A549 (cell line): Measurements from ENCODE around the gene PTK7. TPM values are rescaled to one million over a fixed set of nuclear protein-coding genes. Genes with fewer than 3 reads are reported as not detected.
A peak's percentile ranks its signal among the peaks of the same experiment; 100 is the strongest.

ENCODE experiments used
- ATAC-seq, 2 experiments: fragments of 200-7000 bp in 1 of 2; fragments of >200 bp in 1 of 2; cut with Nextera tagmentation in 1 of 2; cut with Tn5 transposase in 1 of 2; 3 replicates each; pipeline versions ENCODE4 v1.8.0 to v1.9.1; 2018 to 2020; ENCODE audit warnings: mild to moderate bottlenecking in 1 of 2, moderate library complexity in 1 of 2
- CTCF ChIA-PET: fragments of 300-600 bp; sonication (Branson Sonifier 250); formaldehyde crosslinking; extraction: SDS; loops from one replicate; lab custom pipeline; 2021; ENCODE audit warnings: antibody characterized with exemption, inconsistent platforms; lab: Yijun Ruan, JAX
- POLR2A ChIA-PET: fragments of 350-600 bp; formaldehyde crosslinking; extraction: SDS; loops from one replicate; lab custom pipeline; 2021; ENCODE audit warnings: antibody characterized with exemption, inconsistent platforms; lab: Yijun Ruan, JAX
- DNase-seq, 2 experiments: peaks; one replicate each; pipeline versions ENCODE4 v3.0.0 to v3.0.0-alpha.2; 2011 to 2016; ENCODE audit warnings: low read depth in 1 of 2, low spot score in 1 of 2
- FAIRE-seq: peaks from 2 replicates; lab custom pipeline; 2011; peaks lifted over from hg19 to GRCh38; lab: Jason Lieb, UNC
- H3K27ac ChIP-seq, 2 experiments: fragments of >200 bp; sonication (Bioruptor Twin); formaldehyde crosslinking; 3 replicates each; pipeline ENCODE4 v1.5.1; 2016 to 2017
- H3K4me1 ChIP-seq: fragments of >200 bp; sonication (Bioruptor Twin); formaldehyde crosslinking; 3 replicates; pipeline ENCODE4 v1.6.1; 2016
- H3K4me2 ChIP-seq: fragments of >200 bp; sonication (Bioruptor Twin); formaldehyde crosslinking; 3 replicates; pipeline ENCODE4 v1.6.1; 2016
- H3K4me3 ChIP-seq: fragments of >200 bp; sonication (Bioruptor Twin); formaldehyde crosslinking; 3 replicates; pipeline ENCODE4 v1.5.1; 2016
- H3K9me3 ChIP-seq: fragments of >200 bp; sonication (Bioruptor Twin); formaldehyde crosslinking; 3 replicates; pipeline ENCODE4 v1.6.1; 2016
- BCL3 ChIP-seq: fragments of >200 bp; sonication (Bioruptor Twin); formaldehyde crosslinking; IDR thresholded peaks from 3 replicates; pipeline ENCODE4 v1.6.1; 2016
- BHLHE40 ChIP-seq: IDR thresholded peaks from 2 replicates; pipeline ENCODE4 v1.6.1; 2012; ENCODE audit warnings: low read depth, low read length, inconsistent platforms
- CTCF ChIP-seq: fragments of >200 bp; sonication (Bioruptor Twin); formaldehyde crosslinking; IDR thresholded peaks from 3 replicates; pipeline ENCODE4 v1.5.1; 2016
- E2F6 ChIP-seq: IDR thresholded peaks from 2 replicates; pipeline ENCODE4 v1.6.1; 2012; ENCODE audit warnings: low read depth, borderline replicate concordance
- EHF ChIP-seq: fragments of 250-450 bp; sonication (Bioruptor Pico); IDR thresholded peaks from 2 replicates; pipeline ENCODE4 v1.5.0; 2020; ENCODE audit warnings: mild to moderate bottlenecking
- ELK1 ChIP-seq: fragments of 150-350 bp; IDR thresholded peaks from 2 replicates; pipeline ENCODE4 v1.6.1; 2014; ENCODE audit warnings: low read depth, mild to moderate bottlenecking, low read length
- ESRRA ChIP-seq: fragments of 150-350 bp; IDR thresholded peaks from 2 replicates; pipeline ENCODE4 v1.6.1; 2014; ENCODE audit warnings: mild to moderate bottlenecking, low read length, borderline replicate concordance
- FOXS1 ChIP-seq: fragments of 250-450 bp; sonication (Bioruptor Pico); IDR thresholded peaks from 2 replicates; pipeline ENCODE4 v1.5.0; 2020; ENCODE audit warnings: mild to moderate bottlenecking, moderate library complexity
- HDAC2 ChIP-seq: fragments of 200-600 bp; sonication (generic); IDR thresholded peaks from 2 replicates; pipeline ENCODE4 v1.6.1; 2016
- HEYL ChIP-seq: fragments of 250-450 bp; sonication (Bioruptor Pico); IDR thresholded peaks from 2 replicates; pipeline ENCODE4 v1.8.0; 2021; ENCODE audit warnings: mild to moderate bottlenecking, moderate library complexity
- HOXB13 ChIP-seq: fragments of 250-450 bp; sonication (Bioruptor Pico); IDR thresholded peaks from 2 replicates; pipeline ENCODE4 v1.5.0; 2020; ENCODE audit warnings: low read depth, mild to moderate bottlenecking, moderate library complexity
- KDM5A ChIP-seq: fragments of 200-600 bp; sonication (generic); IDR thresholded peaks from 2 replicates; pipeline ENCODE4 v1.6.1; 2016; ENCODE audit warnings: antibody characterized with exemption, mild to moderate bottlenecking
- MAX ChIP-seq: IDR thresholded peaks from 2 replicates; pipeline ENCODE4 v1.6.1; 2012
- REST ChIP-seq: fragments of 200-600 bp; sonication (generic); IDR thresholded peaks from 2 replicates; pipeline ENCODE4 v1.6.1; 2016; ENCODE audit warnings: antibody characterized with exemption, mild to moderate bottlenecking, moderate library complexity
- RFX5 ChIP-seq: fragments of 450-650 bp; IDR thresholded peaks from 2 replicates; pipeline ENCODE4 v1.7.1; 2014; ENCODE audit warnings: antibody characterized with exemption, mild to moderate bottlenecking, moderate library complexity
- SMC3 ChIP-seq: fragments of >200 bp; sonication (Bioruptor Twin); formaldehyde crosslinking; IDR thresholded peaks from 3 replicates; pipeline ENCODE4 v1.6.1; 2018; ENCODE audit warnings: inconsistent platforms
- TFCP2L1 ChIP-seq: fragments of 250-450 bp; sonication (Bioruptor Pico); IDR thresholded peaks from 2 replicates; pipeline ENCODE4 v1.5.0; 2021; ENCODE audit warnings: mild to moderate bottlenecking
- ZC3H11A ChIP-seq: fragments of 450-650 bp; IDR thresholded peaks from 2 replicates; pipeline ENCODE4 v1.6.1; 2014; ENCODE audit warnings: antibody characterized with exemption, mild to moderate bottlenecking
- WGBS: methylation state at CpG from one replicate; pipeline ENCODE4 v1.1.6; 2017; ENCODE audit errors: missing lambda C conversion rate; 5-methylcytosine and 5-hydroxymethylcytosine counted together
- polyA plus RNA-seq, 4 experiments: library from polyadenylated mRNA; depleted of rRNA in 3 of 4; stranded (reverse); fragments of >200 nt; fragmentation: RNase III in 1 of 4; extraction: RNeasy Plus Mini Kit Qiagen cat#74134 plus additional on column Dnase treatment in 1 of 4; gene quantifications; 2 replicates in 3 of 4; 3 replicates in 1 of 4; pipeline ENCODE4 v1.2.3, GENCODE V29; 2011 to 2017

The PTK7 gene
- polyA plus RNA-seq, 2 of the 4 experiments (the other 2 are of a cell fraction) = 2.8 to 5.6 TPM

GRCh38 chr6:43076464-43077332 lies 584 bp downstream of the PTK7 start:
- WGBS = 68% methylated on average over 8 of the region's 72 CpGs
- Histone ChIP-seq H3K9me3 (no peaks in the 10 kb centered on the region), H3K4me3 (peak overlapping the region; percentile 54), H3K4me1 (peaks cover 6% of the 10 kb centered on the region; the same call in 2 of the 3 replicates), H3K27ac (peak overlapping the region; percentile 57 to 86), H3K4me2 (peak overlapping the region; percentile 92)
- TF ChIP-seq RFX5 (no peak), HDAC2 (peak; percentile 76; the same call in 1 of the 2 replicates)
- POLR2A ChIA-PET = interaction anchor here (0.5 to 1.3 kb wide), 3 partner anchors 17 to 18 kb away, joined by 3 to 4 read pairs (median 3); partner anchors contain the start of genes KLC4 and MRPL2
- CTCF ChIA-PET = interaction anchor here (1.3 to 3.1 kb wide), 2 partner anchors 52 to 66 kb away, joined by 4 to 20 read pairs; no protein-coding TSS in a partner anchor
- ATAC-seq = peak; percentile 28 to 58; a peak in 3 of 6 replicates
- no peak for DNase-seq
- no peak for FAIRE-seq

GRCh38 chr6:43077333-43077809 lies 1.3 kb downstream of the PTK7 start:
- H3K4me1 ChIP-seq = peaks cover 6% of the 10 kb centered on the region; the same call in 2 of the 3 replicates
- ChIA-PET CTCF (interaction anchor here (1.3 to 3.1 kb wide), 2 partner anchors 52 to 65 kb away, joined by 4 to 20 read pairs; no protein-coding TSS in a partner anchor), POLR2A (interaction anchor here (0.6 kb wide), 1 partner anchor 18 kb away, joined by 3 read pairs; the partner anchor contains the start of genes KLC4 and MRPL2)
- no peak overlapping the region for H3K4me3 ChIP-seq
- DNase-seq (no peak), FAIRE-seq (no peak), ATAC-seq (no peak)
- 67% methylated on average over 6 of the region's 8 CpGs for WGBS
- H3K4me2 ChIP-seq = peak overlapping the region; percentile 92
- no peak overlapping the region for H3K27ac ChIP-seq
- no peaks in the 10 kb centered on the region for H3K9me3 ChIP-seq
- TF ChIP-seq HOXB13 = no peak
- no peak for TF ChIP-seq ELK1
- TF ChIP-seq ZC3H11A = no peak
- TF ChIP-seq BCL3 = no peak
- TF ChIP-seq ESRRA = no peak
- TF ChIP-seq HEYL (CRISPR knock-in tag) = no peak
- no peak for TF ChIP-seq TFCP2L1 (CRISPR knock-in tag)
- no peak for TF ChIP-seq REST
- no peak for TF ChIP-seq E2F6
- no peak for TF ChIP-seq SMC3
- no peak for TF ChIP-seq CTCF
- no peak for TF ChIP-seq BHLHE40
- TF ChIP-seq EHF (CRISPR knock-in tag) = no peak
- no peak for TF ChIP-seq FOXS1 (CRISPR knock-in tag)
- TF ChIP-seq RFX5 = no peak
- TF ChIP-seq KDM5A = no peak
- TF ChIP-seq MAX = no peak
